ENCODE results near the gene CATSPERZ.
"Not testable (repeated sequence)": the region's sequence is repeated elsewhere in the genome, so short reads cannot be mapped to it uniquely, and the experiment has no call there.

CATSPERZ gene

DNA sequence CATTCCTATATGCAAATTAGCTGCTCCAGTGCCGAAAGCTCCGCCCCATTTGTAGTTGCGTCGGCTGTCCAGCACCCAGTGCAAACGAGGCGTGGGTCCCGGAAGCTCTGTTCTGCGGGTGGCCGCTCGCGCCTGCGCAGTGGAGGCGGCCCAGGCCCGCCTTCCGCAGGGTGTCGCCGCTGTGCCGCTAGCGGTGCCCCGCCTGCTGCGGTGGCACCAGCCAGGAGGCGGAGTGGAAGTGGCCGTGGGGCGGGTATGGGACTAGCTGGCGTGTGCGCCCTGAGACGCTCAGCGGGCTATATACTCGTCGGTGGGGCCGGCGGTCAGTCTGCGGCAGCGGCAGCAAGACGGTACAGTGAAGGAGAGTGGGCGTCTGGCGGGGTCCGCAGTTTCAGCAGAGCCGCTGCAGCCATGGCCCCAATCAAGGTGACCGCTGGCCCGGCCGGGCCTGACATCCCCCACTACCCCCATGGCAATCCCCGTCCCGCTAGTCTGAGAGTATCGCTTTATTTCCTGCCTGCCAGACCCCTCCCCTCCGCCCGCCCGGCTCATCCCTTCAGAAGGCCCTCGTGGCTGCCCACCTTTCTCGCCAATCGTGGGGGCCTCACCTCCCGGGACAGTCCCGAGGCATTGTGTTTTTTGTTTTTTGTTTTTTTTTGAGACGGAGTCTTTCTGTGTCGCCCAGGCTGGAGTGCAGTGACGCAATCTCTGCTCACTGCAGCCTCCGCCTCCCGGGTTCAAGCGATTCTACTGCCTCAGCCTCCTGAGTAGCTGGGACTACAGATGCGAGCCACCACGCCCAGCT is 18.0 kb downstream of the CATSPERZ start, which contains the start of gene PRDX5:
Gene PRDX5, plus strand, starts transcription at position 161 of the 805 bp plus-strand sequence. Its CDS starts 95 bp downstream, at position 256.
- in situ Hi-C loops (cut with MboI; ENCODE audit: low sequenced_read_pairs), result no loop called here

GRCh38 chr11:64318766-64319761 is 18.9 kb downstream of the CATSPERZ start:
- in situ Hi-C loops (cut with MboI; ENCODE audit: low sequenced_read_pairs), result no loop called here

GRCh38 chr11:64320556-64320955 is 20.4 kb downstream of the CATSPERZ start:
- in situ Hi-C loops (cut with MboI; ENCODE audit: low sequenced_read_pairs), result no loop called here

DNA sequence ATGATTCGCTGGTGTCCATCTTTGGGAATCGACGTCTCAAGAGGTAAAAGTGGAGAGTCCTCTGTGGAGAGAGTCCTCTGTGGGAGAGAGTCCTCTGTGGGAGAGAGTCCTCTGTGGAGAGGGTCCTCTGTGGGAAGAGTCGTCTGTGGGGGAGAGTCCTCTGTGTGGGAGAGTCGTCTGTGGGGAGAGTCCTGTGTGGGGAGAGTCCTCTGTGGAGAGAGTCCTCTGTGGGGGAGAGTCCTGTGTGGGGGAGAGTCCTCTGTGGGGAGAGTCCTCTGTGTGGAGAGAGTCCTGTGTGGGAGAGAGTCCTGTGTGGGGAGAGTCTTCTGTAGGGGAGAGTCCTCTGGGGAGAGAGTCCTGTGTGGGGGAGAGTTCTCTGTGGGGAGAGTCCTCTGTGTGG is 20.9 kb downstream of the CATSPERZ start:
- in situ Hi-C loops (cut with MboI; ENCODE audit: low sequenced_read_pairs), result no loop called here

DNA sequence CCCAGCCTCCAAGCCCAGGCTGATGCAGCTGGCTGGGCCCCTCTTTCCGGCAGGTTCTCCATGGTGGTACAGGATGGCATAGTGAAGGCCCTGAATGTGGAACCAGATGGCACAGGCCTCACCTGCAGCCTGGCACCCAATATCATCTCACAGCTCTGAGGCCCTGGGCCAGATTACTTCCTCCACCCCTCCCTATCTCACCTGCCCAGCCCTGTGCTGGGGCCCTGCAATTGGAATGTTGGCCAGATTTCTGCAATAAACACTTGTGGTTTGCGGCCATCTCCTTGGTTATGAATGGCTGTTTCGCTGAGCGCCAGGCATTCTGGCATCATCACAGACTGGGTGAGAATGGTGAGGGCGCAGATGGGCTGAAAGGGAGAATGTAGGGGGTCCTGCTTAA is 21.4 kb downstream of the CATSPERZ start:
- in situ Hi-C loops (cut with MboI; ENCODE audit: low sequenced_read_pairs), result no loop called here

DNA sequence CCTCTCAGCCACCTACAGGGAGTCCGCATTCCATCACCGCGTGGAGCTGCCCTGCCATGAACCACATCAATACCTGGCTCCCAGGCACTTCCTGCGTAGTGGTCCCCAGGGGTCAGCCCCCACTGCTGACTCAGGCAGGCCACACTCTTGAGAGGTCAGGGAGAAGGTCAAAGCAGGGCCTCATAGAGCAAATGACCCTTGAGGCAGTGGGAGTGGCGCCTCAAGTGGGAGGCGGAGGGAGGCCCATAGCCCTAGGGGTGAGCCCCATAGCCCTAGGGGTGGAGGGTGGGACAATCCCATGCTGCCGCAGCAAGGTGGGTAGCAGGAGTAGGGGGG is 22.7 kb downstream of the CATSPERZ start:
- in situ Hi-C loops (cut with MboI; ENCODE audit: low sequenced_read_pairs), result no loop called here

DNA sequence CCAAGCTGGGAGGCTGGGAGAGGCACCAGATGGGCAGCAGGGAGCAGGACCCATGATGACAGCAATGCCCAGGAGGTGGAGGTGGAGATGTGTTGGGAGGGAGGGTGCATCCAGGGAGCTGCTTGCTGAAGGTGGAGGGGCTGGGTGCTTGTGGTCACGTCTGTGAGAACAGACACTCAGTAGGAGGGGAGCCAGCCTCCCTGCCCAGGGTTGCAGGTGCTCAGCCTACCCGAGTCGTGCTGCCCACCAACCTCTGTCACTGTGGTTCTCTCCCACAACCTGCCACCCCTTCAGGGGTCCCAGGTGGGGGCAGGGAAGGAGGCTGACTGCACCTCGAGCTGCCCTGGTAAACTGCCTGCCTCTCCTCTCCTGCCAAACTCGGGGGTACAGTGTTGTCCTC is 23.2 kb downstream of the CATSPERZ start:
- in situ Hi-C loops (cut with MboI; ENCODE audit: low sequenced_read_pairs), result no loop called here

DNA sequence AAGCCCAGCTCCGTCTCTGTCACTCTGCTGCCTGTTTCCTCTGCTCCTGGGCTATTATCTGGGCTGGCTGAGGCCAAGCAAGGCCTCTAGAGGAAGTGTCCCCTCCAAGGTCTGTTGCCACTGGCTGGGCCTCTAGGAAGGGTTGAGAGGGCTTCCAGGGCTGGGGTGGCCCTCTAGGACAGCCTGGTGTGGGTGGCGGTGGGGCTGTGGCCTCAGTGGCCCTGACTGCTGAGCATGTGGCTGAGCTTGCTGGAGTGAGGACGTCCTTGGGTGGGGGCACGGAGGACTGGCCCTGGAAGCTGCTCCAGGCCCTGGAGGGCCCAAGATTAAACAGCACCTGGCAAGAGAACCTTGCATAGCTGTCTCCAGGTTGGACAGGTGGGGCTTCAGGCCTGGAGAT is 23.8 kb downstream of the CATSPERZ start:
- in situ Hi-C loops (cut with MboI; ENCODE audit: low sequenced_read_pairs), result not testable (repeated sequence)

DNA sequence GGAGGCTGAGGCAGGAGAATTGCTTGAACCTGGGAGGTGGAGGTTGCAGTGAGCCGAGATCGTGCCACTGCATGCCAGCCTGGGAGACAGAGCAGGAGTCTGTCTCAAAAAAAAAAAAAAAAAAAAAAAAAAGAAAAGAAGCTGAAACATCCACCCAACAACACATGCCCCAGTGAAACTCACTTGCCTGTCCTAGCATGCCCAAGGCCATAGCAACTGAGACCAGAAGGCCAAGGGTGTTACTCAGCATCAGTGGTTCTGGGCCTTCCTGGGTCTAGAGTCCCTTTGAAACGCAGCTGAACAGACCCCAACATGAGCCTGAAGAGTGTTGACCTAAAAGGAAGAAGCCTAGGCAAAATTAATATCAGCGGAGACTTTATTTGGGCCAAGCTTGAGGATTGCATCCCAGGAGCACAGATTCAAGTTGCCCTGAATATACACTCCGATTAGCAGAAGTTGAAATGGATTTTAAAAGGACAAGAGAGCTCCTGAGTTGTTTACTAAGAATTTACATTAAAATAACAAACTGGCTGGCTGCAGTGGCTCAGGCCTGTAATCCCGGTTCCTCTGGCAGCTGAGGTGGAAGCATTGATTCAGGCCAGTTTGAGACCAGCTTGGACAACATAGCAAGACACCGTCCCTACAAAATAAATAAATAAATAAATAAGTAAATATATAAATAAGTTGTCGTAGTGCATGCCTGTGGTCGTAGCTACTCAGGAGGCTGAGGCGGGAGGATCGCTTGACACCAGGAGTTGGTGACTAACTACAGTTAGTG is 24.7 kb downstream of the CATSPERZ start:
- in situ Hi-C loops (cut with MboI; ENCODE audit: low sequenced_read_pairs), result no loop called here

DNA sequence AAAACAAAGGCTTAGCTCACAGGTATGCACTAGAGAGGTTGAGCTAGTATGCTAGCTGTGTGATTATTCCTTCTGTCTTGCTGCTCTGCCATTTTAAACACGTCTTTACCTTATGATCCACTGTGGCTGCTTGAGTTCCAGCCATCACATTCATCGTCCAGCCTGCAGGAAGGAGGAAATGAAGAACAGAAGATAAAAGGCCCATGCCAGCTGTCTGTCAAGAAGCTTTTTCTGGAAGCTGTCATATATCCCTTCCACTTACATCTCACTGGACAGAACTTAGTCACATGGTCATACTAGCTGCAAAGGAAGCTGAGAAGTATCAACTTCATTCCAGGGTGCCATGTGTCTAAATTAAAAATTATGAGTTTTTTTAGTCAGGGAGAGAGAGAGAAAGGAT is 27.2 kb downstream of the CATSPERZ start:
- in situ Hi-C loops (cut with MboI; ENCODE audit: low sequenced_read_pairs), result no loop called here

GRCh38 chr11:64327993-64328392 is 27.8 kb downstream of the CATSPERZ start:
- in situ Hi-C loops (cut with MboI; ENCODE audit: low sequenced_read_pairs), result no loop called here

DNA sequence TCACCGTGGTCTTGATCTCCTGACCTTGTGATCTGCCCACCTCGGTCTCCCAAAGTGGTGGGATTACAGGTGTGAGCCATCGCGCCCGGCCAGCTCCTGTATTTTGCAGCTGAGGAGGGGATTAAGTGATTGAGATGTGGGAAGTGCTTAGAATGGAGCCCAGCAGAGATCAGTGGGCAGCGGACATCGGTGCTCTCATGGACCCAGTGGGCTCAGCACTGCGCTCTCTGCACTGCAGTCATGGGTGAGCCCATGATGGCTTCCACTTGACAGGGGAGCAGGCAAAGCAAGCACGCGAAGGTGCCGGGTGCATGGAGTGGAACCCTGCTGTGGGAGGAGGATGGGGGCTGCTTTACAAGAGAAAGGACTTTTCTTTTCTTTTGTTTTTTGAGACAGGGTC is 30.7 kb downstream of the CATSPERZ start:
- in situ Hi-C loops (cut with MboI; ENCODE audit: low sequenced_read_pairs), result no loop called here

DNA sequence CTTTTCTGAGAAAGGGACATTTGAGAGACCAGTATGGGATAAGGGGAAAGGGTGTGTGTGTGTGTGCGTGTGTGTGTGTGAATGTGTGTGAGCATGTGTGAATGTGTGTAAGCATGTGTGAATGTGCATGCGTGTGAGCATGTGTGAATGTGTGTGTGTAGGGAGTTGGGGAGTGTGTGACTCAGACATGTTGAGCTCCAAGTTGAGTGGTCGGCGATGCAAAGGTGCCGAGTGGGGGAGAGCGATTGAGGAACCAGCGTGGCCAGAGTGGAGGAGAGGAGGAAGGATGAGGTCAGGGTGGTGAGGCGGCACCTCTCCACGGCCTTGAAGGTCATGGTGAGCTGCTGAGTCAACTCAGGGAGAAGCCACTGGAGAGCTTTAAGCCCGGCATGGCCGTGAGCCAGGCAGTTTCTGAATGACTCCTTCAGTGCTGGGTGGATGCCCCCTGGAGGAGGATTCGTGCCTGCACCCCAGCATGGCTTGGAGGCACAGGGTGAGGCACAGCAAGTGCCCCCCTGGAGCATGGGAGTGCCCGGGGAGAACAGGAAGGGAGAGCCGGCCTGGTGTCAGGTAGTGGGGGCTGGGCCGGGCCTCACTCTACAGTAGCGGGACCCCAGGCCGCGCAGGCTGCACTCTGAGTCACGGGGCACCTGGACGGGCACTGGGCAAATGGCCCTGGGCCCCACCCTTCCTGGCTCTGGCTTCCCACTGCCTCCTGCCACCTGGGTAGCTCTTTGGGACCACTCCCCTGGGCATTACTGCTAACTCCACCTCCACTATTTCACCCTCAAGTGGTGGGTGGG is 31.6 kb downstream of the CATSPERZ start:
- in situ Hi-C loops (cut with MboI; ENCODE audit: low sequenced_read_pairs), result no loop called here

GRCh38 chr11:64333556-64333955 is 33.4 kb downstream of the CATSPERZ start:
- in situ Hi-C loops (cut with MboI; ENCODE audit: low sequenced_read_pairs), result no loop called here

DNA sequence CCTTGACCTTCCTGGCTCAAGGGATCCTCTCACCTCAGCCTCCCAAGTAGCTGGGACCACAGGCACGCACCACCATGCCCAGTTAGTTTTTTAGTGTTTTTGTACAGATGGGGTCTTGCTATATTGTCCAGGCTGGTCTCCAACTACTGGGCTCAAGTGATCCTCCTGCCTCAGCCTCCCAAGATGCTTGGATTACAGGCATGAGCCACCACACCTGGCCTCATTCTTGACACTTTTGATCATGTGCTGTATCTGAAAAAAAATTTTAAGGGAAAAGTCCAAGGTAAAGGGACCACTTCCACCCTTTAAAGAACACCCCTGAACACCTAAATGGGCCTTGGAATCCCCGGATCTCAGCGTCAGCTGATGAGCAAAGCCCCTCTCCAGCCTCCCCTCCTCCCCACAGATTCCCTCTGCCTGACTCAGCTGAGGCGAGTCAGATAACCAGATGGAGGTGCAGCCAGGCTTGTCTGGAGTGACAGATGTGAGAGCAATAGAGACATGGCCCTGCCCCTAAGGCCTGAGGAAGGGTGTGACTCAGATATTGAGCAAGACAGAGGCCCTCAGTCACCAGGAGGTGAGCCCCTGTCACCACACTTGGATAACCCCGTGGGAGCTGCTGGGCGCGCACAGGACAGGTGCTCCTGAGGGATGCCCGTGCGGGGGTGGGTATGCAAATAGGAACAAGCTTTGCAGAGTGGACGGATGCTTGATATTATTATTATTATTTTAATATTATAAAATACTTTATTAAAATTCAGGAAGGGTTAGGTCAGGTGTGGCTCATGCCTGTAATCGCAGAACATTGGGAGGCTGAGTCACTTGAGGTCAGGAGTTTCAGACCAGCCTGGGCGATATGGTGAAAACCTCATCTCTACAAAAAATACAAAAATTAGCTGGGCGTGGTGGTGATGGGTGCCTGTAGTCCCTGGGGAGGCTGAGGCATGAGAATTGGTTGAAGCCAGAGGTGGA is 34.9 kb downstream of the CATSPERZ start:
- in situ Hi-C loops (cut with MboI; ENCODE audit: low sequenced_read_pairs), result no loop called here

DNA sequence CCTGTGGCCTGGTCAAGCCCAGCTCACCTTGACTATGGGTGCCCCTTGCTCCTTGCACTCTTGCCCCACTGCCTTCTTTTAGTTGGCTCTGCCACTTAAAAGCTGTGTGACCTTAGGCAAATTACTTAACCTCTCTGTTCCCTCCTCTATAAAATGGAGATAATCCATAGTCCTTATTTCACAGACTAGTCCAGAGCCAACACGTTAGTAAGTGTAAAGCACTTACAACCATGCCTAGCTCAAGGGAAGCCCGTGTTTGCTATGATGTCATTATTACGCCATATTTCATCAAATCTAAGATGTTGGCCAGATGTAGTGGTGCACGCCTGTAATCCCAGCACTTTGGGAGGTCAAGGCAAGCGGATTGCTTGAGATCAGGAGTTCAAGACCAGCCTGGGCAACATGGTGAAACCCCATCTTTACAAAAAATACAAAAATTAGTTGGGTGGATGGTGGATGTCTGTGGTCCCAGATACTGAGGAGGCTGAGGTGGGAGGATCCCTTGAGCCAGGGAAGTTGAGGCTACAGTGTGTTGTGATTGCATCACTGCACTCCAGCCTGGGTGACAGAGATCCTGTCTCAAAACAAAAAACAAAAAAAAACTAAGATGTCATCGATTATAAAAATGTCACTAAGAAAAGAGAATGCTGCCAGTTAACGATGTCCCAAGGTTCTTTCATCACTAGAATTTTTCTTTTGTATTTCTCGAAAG is 37.5 kb downstream of the CATSPERZ start:
- in situ Hi-C loops (cut with MboI; ENCODE audit: low sequenced_read_pairs), result no loop called here

DNA sequence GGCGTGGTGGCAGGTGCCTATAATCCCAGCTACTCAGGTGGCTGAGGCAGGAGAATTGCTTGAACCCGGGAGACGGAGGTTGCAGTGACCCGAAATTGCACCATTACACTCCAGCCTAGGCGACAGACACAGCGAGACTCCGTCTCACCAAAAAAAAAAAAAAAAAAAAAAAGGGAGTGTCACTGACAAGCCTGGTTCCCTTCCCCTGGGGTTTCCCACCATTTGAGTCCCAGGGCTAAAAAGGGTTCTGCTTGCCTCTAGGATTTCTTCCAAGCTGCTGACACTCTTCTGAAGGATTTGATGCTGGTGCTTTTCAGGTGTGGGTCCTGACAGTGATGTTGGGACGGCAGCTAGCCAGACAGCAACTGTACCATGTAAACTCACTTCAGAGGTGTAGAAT is 38.6 kb downstream of the CATSPERZ start:
- in situ Hi-C loops (cut with MboI; ENCODE audit: low sequenced_read_pairs), result no loop called here

- in situ Hi-C loops (cut with MboI; ENCODE audit: low sequenced_read_pairs), result no loop called here
Measured at GRCh38 chr11:64339286-64339685, 39.1 kb downstream of the CATSPERZ start.
